Measurements from ENCODE around the gene IQCB1. TPM values are rescaled to one million over a fixed set of nuclear protein-coding genes. Genes with fewer than 3 reads are reported as not detected.

Gene IQCB1
- total RNA-seq, 4 donors from 2014 or later: 4.5 to 52.1 (median 29.1) TPM

DNA sequence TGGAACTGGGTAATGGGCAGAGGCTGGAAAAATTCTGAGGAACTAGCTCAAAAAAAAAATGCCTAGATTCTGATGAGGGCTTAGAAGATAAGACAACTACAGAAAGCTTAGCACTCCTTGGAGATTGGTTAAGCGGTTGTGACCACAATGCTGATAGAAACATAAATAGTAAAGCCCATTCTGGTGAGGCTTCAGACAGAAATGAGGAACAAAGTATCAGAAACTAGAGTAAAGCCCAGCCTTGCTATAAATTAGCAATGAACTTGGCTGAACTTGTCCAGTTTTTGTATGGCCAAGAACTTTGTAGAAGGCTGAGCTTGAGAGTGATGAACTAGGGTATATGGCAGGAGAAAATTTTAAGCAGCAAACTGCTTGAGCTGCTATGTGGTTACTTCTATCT is 110.7 kb downstream of the IQCB1 start:
- in situ Hi-C loops (cut with MboI; ENCODE audit: low pct_ligation_motif_present in 1 of 4, low pct_unique_long_range_greater_than_20kb in 1 of 4, low sequenced_read_pairs in 3 of 4): no loop called here
- H3K9me3 ChIP-seq: no peaks in the 10 kb centered on the region
- intact Hi-C loops (cut with DNase I; ENCODE audit: low total_unique reads): no loop called here
- peaks cover 0 to 79% (median 35%) of the 10 kb centered on the region in 4 donors for H3K36me3 ChIP-seq
- H3K27ac ChIP-seq: no peak overlapping the region
- 67 to 78% methylated on average over 1 of the region's 1 CpG for WGBS, 2 donors (ENCODE audit: low coverage in 1 of 2)
- H3K4me1 ChIP-seq: peaks cover 0 to 6% (median 2%) of the 10 kb centered on the region in 4 donors
- DNase-seq: no peak
- H3K27me3 ChIP-seq: no peaks in the 10 kb centered on the region
- no peak overlapping the region for H3K4me3 ChIP-seq
- TF ChIP-seq POLR2AphosphoS5 (IDR thresholded peaks at IDR 0.05) (no peak), CTCF (IDR thresholded peaks at IDR 0.05) (no peak)

DNA sequence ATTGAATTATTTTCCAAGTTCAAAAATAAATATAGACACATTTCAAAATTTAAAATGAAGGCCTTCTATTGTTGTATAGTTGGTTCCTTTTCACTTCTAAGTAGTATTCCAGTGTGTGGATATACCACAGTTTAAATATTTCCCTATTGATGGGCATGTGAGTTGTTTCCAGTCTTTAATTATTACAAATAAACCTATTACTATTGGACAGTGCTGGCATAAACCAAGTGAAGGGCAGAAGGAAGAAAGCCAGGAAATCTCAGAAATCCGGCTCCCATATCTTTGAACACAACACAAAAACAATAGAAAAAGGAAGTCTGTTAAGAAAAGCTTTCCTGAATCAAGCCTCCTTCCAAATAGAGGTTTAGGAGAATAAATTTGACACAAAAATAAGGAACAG is 111.4 kb downstream of the IQCB1 start:
- no peaks in the 10 kb centered on the region for H3K9me3 ChIP-seq
- TF ChIP-seq EP300 (IDR thresholded peaks at IDR 0.05; ENCODE audit: low read depth) (no peak), CTCF (IDR thresholded peaks at IDR 0.05) (no peak), POLR2A (IDR thresholded peaks at IDR 0.05) (no peak), POLR2AphosphoS5 (IDR thresholded peaks at IDR 0.05) (no peak)
- H3K4me1 ChIP-seq: peaks cover 0 to 6% (median 2%) of the 10 kb centered on the region in 4 donors
- H3K27ac ChIP-seq: no peak overlapping the region
- WGBS, 2 donors (ENCODE audit: low coverage in 1 of 2): 70 to 94% methylated on average over 1 of the region's 1 CpG
- in situ Hi-C loops (cut with MboI; ENCODE audit: low pct_ligation_motif_present in 1 of 4, low pct_unique_long_range_greater_than_20kb in 1 of 4, low sequenced_read_pairs in 3 of 4) (no loop called here), intact Hi-C loops (cut with DNase I; ENCODE audit: low total_unique reads) (no loop called here)
- no peak overlapping the region for H3K4me3 ChIP-seq
- no peaks in the 10 kb centered on the region for H3K27me3 ChIP-seq
- peaks cover 0 to 79% (median 35%) of the 10 kb centered on the region in 4 donors for H3K36me3 ChIP-seq
- no peak for DNase-seq

DNA sequence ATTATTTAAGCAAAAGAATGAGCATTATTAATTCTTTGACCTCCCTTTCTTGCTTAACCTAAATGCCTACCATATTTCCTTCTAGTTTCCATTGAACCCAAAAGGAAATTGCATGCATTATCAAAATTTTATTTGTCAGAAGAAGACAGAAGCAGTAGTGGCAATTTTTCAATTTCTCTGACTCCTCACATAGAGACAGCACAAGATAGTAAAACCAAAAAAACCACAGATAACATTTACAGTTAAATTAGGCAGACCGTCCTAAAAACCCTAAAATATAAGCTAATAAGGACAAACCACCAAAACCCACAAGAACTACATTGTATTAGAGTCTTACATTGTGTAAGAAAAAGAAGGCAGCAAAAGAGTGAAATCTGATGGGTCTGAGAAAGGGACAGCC is 112.4 kb downstream of the IQCB1 start:
- WGBS, 2 donors (ENCODE audit: low coverage in 1 of 2): 88 to 89% methylated on average over 1 of the region's 1 CpG
- TF ChIP-seq POLR2AphosphoS5 (IDR thresholded peaks at IDR 0.05) (no peak), CTCF (IDR thresholded peaks at IDR 0.05) (no peak), EP300 (IDR thresholded peaks at IDR 0.05; ENCODE audit: low read depth) (no peak)
- no peak for DNase-seq
- Histone ChIP-seq H3K4me3 (no peak overlapping the region), H3K27ac (no peak overlapping the region), H3K36me3 (peaks cover 0 to 82% (median 40%) of the 10 kb centered on the region in 4 donors), H3K4me1 (peaks cover 0 to 6% (median 2%) of the 10 kb centered on the region in 4 donors), H3K27me3 (no peaks in the 10 kb centered on the region), H3K9me3 (no peaks in the 10 kb centered on the region)
- in situ Hi-C loops (cut with MboI; ENCODE audit: low pct_ligation_motif_present in 1 of 4, low pct_unique_long_range_greater_than_20kb in 1 of 4, low sequenced_read_pairs in 3 of 4) (no loop called here), intact Hi-C loops (cut with DNase I; ENCODE audit: low total_unique reads) (no loop called here)

DNA sequence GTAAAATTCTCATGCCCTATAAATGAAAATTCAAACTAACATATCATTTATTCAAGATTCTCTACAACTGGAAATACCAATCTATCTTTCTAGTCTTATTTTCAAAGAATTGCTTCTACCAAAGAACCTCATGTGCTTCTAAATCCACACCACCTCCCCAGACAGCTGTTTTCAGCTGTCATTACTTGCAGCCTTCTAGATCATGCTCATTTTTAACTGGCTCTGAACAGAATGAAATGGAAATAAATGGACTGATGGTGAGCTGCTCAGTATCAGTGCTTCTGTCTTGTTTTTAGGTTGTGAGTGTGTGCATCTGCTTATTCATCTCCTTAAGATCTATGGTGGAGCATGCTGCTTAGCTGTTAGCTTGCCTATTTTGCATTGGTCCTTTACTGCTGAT is 114.7 kb downstream of the IQCB1 start:
- in situ Hi-C loops (cut with MboI; ENCODE audit: low pct_ligation_motif_present in 1 of 4, low pct_unique_long_range_greater_than_20kb in 1 of 4, low sequenced_read_pairs in 3 of 4) (no loop called here), intact Hi-C loops (cut with DNase I; ENCODE audit: low total_unique reads) (no loop called here)
- Histone ChIP-seq H3K36me3 (peaks cover 0 to 88% (median 41%) of the 10 kb centered on the region in 4 donors), H3K27me3 (no peaks in the 10 kb centered on the region), H3K27ac (no peak overlapping the region), H3K4me1 (peaks cover 0 to 6% (median 2%) of the 10 kb centered on the region in 4 donors), H3K4me3 (no peak overlapping the region), H3K9me3 (no peaks in the 10 kb centered on the region)
- TF ChIP-seq EP300 (IDR thresholded peaks at IDR 0.05; ENCODE audit: low read depth): no peak
- no peak for TF ChIP-seq CTCF (IDR thresholded peaks at IDR 0.05)
- no peak for TF ChIP-seq POLR2A (IDR thresholded peaks at IDR 0.05)
- no peak for TF ChIP-seq POLR2AphosphoS5 (IDR thresholded peaks at IDR 0.05)
- DNase-seq: no peak

Other genes with a start within 250 kb of the IQCB1 start
- not detected for gene FBXO40, start 241.7 kb downstream of the IQCB1 start, total RNA-seq
- gene HCLS1, start 174.2 kb downstream of the IQCB1 start, total RNA-seq: 10 to 100 TPM in 3 of 4 donors, 1 to 10 TPM in 1; 5.0 to 50.3 (median 30.8) TPM
- gene GOLGB1, start 85.3 kb downstream of the IQCB1 start, total RNA-seq: 100 to 1,000 TPM in 1 of 4 donors, 10 to 100 TPM in 3; 71.7 to 101 (median 94.9) TPM
- 10 to 100 TPM in 1 of 4 donors, 1 to 10 TPM in 3; 2.2 to 26.0 (median 7.4) TPM for gene EAF2, start 149 bp upstream of the IQCB1 start, total RNA-seq
- 1 to 10 TPM; 1.1 to 5.6 (median 2.7) TPM for gene SLC15A2, start 59.3 kb upstream of the IQCB1 start, total RNA-seq
- gene ILDR1, start 187.2 kb upstream of the IQCB1 start, total RNA-seq: 10 to 100 TPM; 13.8 to 27.7 (median 21.5) TPM
- gene CD86, start 220.3 kb upstream of the IQCB1 start, total RNA-seq: 1 to 10 TPM in 3 of 4 donors, not detected in 1; 1.4 to 4.6 (median 2.2) TPM

All from transverse colon (tissue), 4 donors.